SK-N-SH (cell line): ENCODE data around the gene MSH6. TPM values are rescaled to one million over a fixed set of nuclear protein-coding genes. Genes with fewer than 3 reads are reported as not detected.

Experiments used
- CTCF ChIA-PET: fragments of 300-600, 350-600 bp; formaldehyde crosslinking; extraction: SDS; loops from one replicate; lab custom pipeline; 2021; lab: Yijun Ruan, JAX
- POLR2A ChIA-PET: fragments of 350-600 bp; sonication (Branson Sonifier 250); formaldehyde crosslinking; extraction: SDS; loops from one replicate; lab custom pipeline; 2020; ENCODE audit warnings: antibody characterized with exemption, inconsistent platforms; lab: Yijun Ruan, JAX
- DNase-seq: peaks from one replicate; pipeline ENCODE4 v3.0.0; 2012
- H2AFZ ChIP-seq: fragments of 200-600 bp; sonication (generic); 2 replicates; pipeline ENCODE4 v1.8.1; 2016; ENCODE audit warnings: antibody characterized with exemption, mild to moderate bottlenecking, low read depth
- H3F3A ChIP-seq: fragments of 200-600 bp; sonication (generic); replicated peaks from 2 replicates; pipeline ENCODE3; 2016; ENCODE audit warnings: antibody characterized with exemption, mild to moderate bottlenecking; ENCODE audit not compliant: insufficient read depth
- H3K27ac ChIP-seq, 2 experiments: fragments of 200-500 bp in 1 of 2; fragments of 200-600 bp in 1 of 2; sonication (Bioruptor generic) in 1 of 2; sonication (generic), shearing (Covaris generic) in 1 of 2; 2 replicates each; pipeline versions ENCODE4 v1.5.1 to v1.6.1; 2014 to 2016; ENCODE audit warnings: low read depth in 2 of 2, inconsistent platforms in 1 of 2, low read length in 1 of 2, mild to moderate bottlenecking in 1 of 2, mixed read lengths in 1 of 2
- H3K27me3 ChIP-seq: fragments of 200-600 bp; sonication (generic), shearing (Covaris generic); 2 replicates; pipeline ENCODE4 v1.6.1; 2016; ENCODE audit warnings: mixed run types; ENCODE audit not compliant: insufficient read depth
- H3K36me3 ChIP-seq, 2 experiments: fragments of 200-500 bp in 1 of 2; fragments of 200-600 bp in 1 of 2; sonication (Bioruptor generic) in 1 of 2; sonication (generic) in 1 of 2; replicated peaks in 1 of 2; 2 replicates each; pipeline versions ENCODE3 to v1.5.1; 2014 to 2016; ENCODE audit warnings: low read length in 1 of 2, mild to moderate bottlenecking in 1 of 2; ENCODE audit not compliant: insufficient read depth in 2 of 2, control insufficient read depth in 1 of 2
- H3K4me1 ChIP-seq, 2 experiments: fragments of 200-500 bp in 1 of 2; fragments of 200-600 bp in 1 of 2; sonication (Bioruptor generic) in 1 of 2; sonication (generic), shearing (Covaris generic) in 1 of 2; 2 replicates each; pipeline versions ENCODE4 v1.5.1 to v1.6.1; 2014 to 2016; ENCODE audit warnings: low read depth in 1 of 2, low read length in 1 of 2, mixed run types in 1 of 2; ENCODE audit not compliant: insufficient read depth in 2 of 2, control insufficient read depth in 1 of 2
- H3K4me2 ChIP-seq: fragments of 200-600 bp; sonication (generic), shearing (Covaris generic); 2 replicates; pipeline ENCODE4 v1.6.1; 2017; ENCODE audit warnings: mixed run types
- H3K4me3 ChIP-seq, 2 experiments: fragments of 200-500 bp in 1 of 2; fragments of 200-600 bp in 1 of 2; sonication (Bioruptor generic) in 1 of 2; sonication (generic), shearing (Covaris generic) in 1 of 2; 2 replicates each; pipeline versions ENCODE4 v1.5.1 to v1.8.1; 2014 to 2016; ENCODE audit warnings: low read depth in 2 of 2, inconsistent platforms in 1 of 2, low read length in 1 of 2, mild to moderate bottlenecking in 1 of 2, mixed read lengths in 1 of 2, moderate library complexity in 1 of 2
- H3K79me2 ChIP-seq: fragments of 200-600 bp; sonication (generic); 2 replicates; pipeline ENCODE4 v1.8.1; 2017; ENCODE audit warnings: mild to moderate bottlenecking; ENCODE audit not compliant: insufficient read depth
- H3K9ac ChIP-seq: fragments of 200-600 bp; sonication (generic); 2 replicates; pipeline ENCODE4 v1.6.1; 2017; ENCODE audit warnings: mixed run types
- H3K9me2 ChIP-seq: fragments of 200-600 bp; sonication (generic); 2 replicates; pipeline ENCODE4 v1.6.1; 2017; ENCODE audit warnings: mixed run types
- H3K9me3 ChIP-seq: fragments of 200-600 bp; sonication (generic); 2 replicates; pipeline ENCODE4 v1.6.1; 2017; ENCODE audit warnings: mixed run types, mild to moderate bottlenecking, moderate library complexity
- H4K20me1 ChIP-seq: fragments of 200-600 bp; sonication (generic); 2 replicates; pipeline ENCODE4 v1.6.1; 2017; ENCODE audit warnings: mild to moderate bottlenecking, mixed run types; ENCODE audit not compliant: insufficient read depth
- ELF1 ChIP-seq: IDR thresholded peaks from 2 replicates; pipeline ENCODE4 v1.4.0; 2012
- FOSL2 ChIP-seq: IDR thresholded peaks from 2 replicates; pipeline ENCODE4 v1.4.0; 2012; ENCODE audit warnings: low read depth, mild to moderate bottlenecking, moderate library complexity, borderline replicate concordance
- FOXM1 ChIP-seq: IDR thresholded peaks from 2 replicates; pipeline ENCODE4 v1.4.0; 2012; ENCODE audit warnings: low read depth, mild to moderate bottlenecking
- GABPA ChIP-seq: IDR thresholded peaks from 2 replicates; pipeline ENCODE4 v1.4.0; 2012; ENCODE audit warnings: low read depth, mild to moderate bottlenecking
- IRF3 ChIP-seq: fragments of 150-350 bp; IDR thresholded peaks from 2 replicates; pipeline ENCODE4 v1.6.1; 2016; ENCODE audit warnings: mild to moderate bottlenecking, low read depth, low read length
- JUND ChIP-seq: IDR thresholded peaks from 2 replicates; pipeline ENCODE4 v1.4.0; 2012
- MAX ChIP-seq: IDR thresholded peaks from 2 replicates; pipeline ENCODE4 v1.4.0; 2012; ENCODE audit warnings: low read depth
- MEF2A ChIP-seq: IDR thresholded peaks from 2 replicates; pipeline ENCODE4 v1.4.0; 2012; ENCODE audit warnings: low read depth, borderline replicate concordance
- MXI1 ChIP-seq: IDR thresholded peaks from 2 replicates; pipeline ENCODE4 v1.6.1; 2012; ENCODE audit warnings: mild to moderate bottlenecking, low read depth, low read length, improper control_type of control experiment
- NFIC ChIP-seq: IDR thresholded peaks from 2 replicates; pipeline ENCODE4 v1.4.0; 2012; ENCODE audit warnings: borderline replicate concordance
- NRF1 ChIP-seq: IDR thresholded peaks from 2 replicates; pipeline ENCODE4 v1.6.1; 2012; ENCODE audit warnings: low read depth, mild to moderate bottlenecking, low read length
- PBX3 ChIP-seq: IDR thresholded peaks from 2 replicates; pipeline ENCODE4; 2012
- RAD21 ChIP-seq: IDR thresholded peaks from 2 replicates; pipeline ENCODE4 v1.6.1; 2012; ENCODE audit warnings: mild to moderate bottlenecking, low read length
- RXRA ChIP-seq: IDR thresholded peaks from 2 replicates; pipeline ENCODE4 v1.4.0; 2012; ENCODE audit warnings: low read depth, mild to moderate bottlenecking, borderline replicate concordance
- SMC3 ChIP-seq: IDR thresholded peaks from 2 replicates; pipeline ENCODE4 v1.6.1; 2012; ENCODE audit warnings: low read depth, low read length, improper control_type of control experiment
- USF1 ChIP-seq: IDR thresholded peaks from 2 replicates; pipeline ENCODE4 v1.4.0; 2012; ENCODE audit warnings: low read depth, borderline replicate concordance
- USF2 ChIP-seq: fragments of 150-350 bp; IDR thresholded peaks from 2 replicates; pipeline ENCODE4 v1.6.1; 2017; ENCODE audit warnings: antibody characterized with exemption, low read length, low read depth, borderline replicate concordance
- WGBS: methylation state at CpG from one replicate; pipeline ENCODE4 v1.1.6; 2017; ENCODE audit warnings: low lambda C conversion rate; 5-methylcytosine and 5-hydroxymethylcytosine counted together
- polyA plus RNA-seq, 3 experiments: library from polyadenylated mRNA; depleted of rRNA; stranded (reverse); fragments of >200 nt; gene quantifications; 2 replicates each; pipeline ENCODE4 v1.2.3, GENCODE V29; 2012

MSH6 gene
- polyA plus RNA-seq, 1 of the 3 experiments (the other 2 are of a cell fraction), result 16.4 TPM

GRCh38 chr2:47782671-47783485 lies at the start of gene MSH6 (continued):
- no peak for TF ChIP-seq MEF2A
- TF ChIP-seq ELF1, result no peak
- TF ChIP-seq FOSL2, result no peak
- no peak; the same call in 1 of the 2 replicates for TF ChIP-seq NFIC
- no peak for TF ChIP-seq USF1
- TF ChIP-seq JUND, result no peak
- TF ChIP-seq USF2, result no peak
- TF ChIP-seq SMC3, result no peak
- no peak for TF ChIP-seq RXRA
- no peak; the same call in 1 of the 2 replicates for TF ChIP-seq PBX3
- TF ChIP-seq MXI1, result peak; percentile 87

- H3F3A ChIP-seq, result no peaks in the 10 kb centered on the region
- H3K79me2 ChIP-seq, result no peaks in the 10 kb centered on the region
- ChIA-PET POLR2A (no interaction called here), CTCF (interaction anchor here (0.6 to 2.3 kb wide), 4 partner anchors 11 to 698 kb away, joined by 3 to 8 read pairs (median 3); no protein-coding TSS in a partner anchor)
- H3K4me1 ChIP-seq, result no peaks in the 10 kb centered on the region
- no peaks in the 10 kb centered on the region for H4K20me1 ChIP-seq
- no peak overlapping the region for H3K4me2 ChIP-seq
- no peaks in the 10 kb centered on the region for H3K9me3 ChIP-seq
- peaks cover 13% of the 10 kb centered on the region; the same call in 1 of the 2 replicates for H3K27me3 ChIP-seq
- no peak overlapping the region for H2AFZ ChIP-seq
- DNase-seq, result no peak
- H3K9ac ChIP-seq, result no peak overlapping the region
- no peaks in the 10 kb centered on the region for H3K36me3 ChIP-seq
- no peak overlapping the region for H3K27ac ChIP-seq
- WGBS, result 19% methylated on average over 4 of the region's 4 CpGs
- H3K4me3 ChIP-seq, result no peak overlapping the region
- H3K9me2 ChIP-seq, result no peaks in the 10 kb centered on the region
- TF ChIP-seq IRF3, result no peak
- TF ChIP-seq NRF1, result no peak
- TF ChIP-seq GABPA, result no peak
- TF ChIP-seq FOSL2, result no peak
- no peak for TF ChIP-seq FOXM1
- no peak for TF ChIP-seq RAD21
- no peak for TF ChIP-seq USF1
- TF ChIP-seq MAX, result no peak
- TF ChIP-seq RXRA, result no peak
- no peak for TF ChIP-seq JUND
Observed at GRCh38 chr2:47735136-47735869, 47.6 kb upstream of the MSH6 start.
